OCI-LY1 (cell line): ENCODE data around the gene AFF1.

ENCODE experiments used
- H2AFZ ChIP-seq: fragments of 200-600 bp; sonication (generic), shearing (Covaris generic); 2 replicates; pipeline ENCODE4 v1.6.0; 2014; ENCODE audit warnings: antibody characterized with exemption, mild to moderate bottlenecking, low read length
- H3F3A ChIP-seq: fragments of 200-600 bp; sonication (generic), shearing (Covaris generic); 2 replicates; pipeline ENCODE4 v1.6.0; 2014; ENCODE audit warnings: mild to moderate bottlenecking, antibody characterized with exemption, low read length, moderate library complexity; ENCODE audit not compliant: insufficient read depth
- H3K27ac ChIP-seq: fragments of 200-600 bp; sonication (generic); 2 replicates; pipeline ENCODE4 v1.5.1; 2014; ENCODE audit warnings: low read length, mixed run types, mild to moderate bottlenecking, low read depth; ENCODE audit not compliant: poor library complexity, severe bottlenecking
- H3K27me3 ChIP-seq: fragments of 200-600 bp; sonication (generic); 2 replicates; pipeline ENCODE4 v1.6.0; 2014; ENCODE audit warnings: antibody characterized with exemption, mild to moderate bottlenecking, low read length, moderate library complexity; ENCODE audit not compliant: insufficient read depth
- H3K36me3 ChIP-seq: fragments of 200-600 bp; sonication (generic); 2 replicates; pipeline ENCODE4 v1.6.1; 2014; ENCODE audit warnings: mild to moderate bottlenecking, antibody characterized with exemption, low read length, moderate library complexity, mixed read lengths; ENCODE audit not compliant: insufficient read depth
- H3K4me1 ChIP-seq: fragments of 200-600 bp; sonication (generic); 2 replicates; pipeline ENCODE4 v1.5.1; 2014; ENCODE audit warnings: mild to moderate bottlenecking, low read length, moderate library complexity; ENCODE audit not compliant: insufficient read depth, severe bottlenecking
- H3K4me2 ChIP-seq: fragments of 200-600 bp; sonication (generic), shearing (Covaris generic); 2 replicates; pipeline ENCODE4 v1.6.1; 2014; ENCODE audit warnings: low read length
- H3K4me3 ChIP-seq: fragments of 200-600 bp; sonication (generic); 2 replicates; pipeline ENCODE4 v1.5.1; 2014; ENCODE audit warnings: low read length, low read depth, mild to moderate bottlenecking, mixed read lengths; ENCODE audit not compliant: poor library complexity, severe bottlenecking
- H3K79me2 ChIP-seq: fragments of 200-600 bp; shearing (Covaris generic); 2 replicates; pipeline ENCODE4 v1.6.1; 2016; ENCODE audit warnings: mixed run types, low read length, mixed read lengths; ENCODE audit not compliant: insufficient read depth
- H3K9ac ChIP-seq: fragments of 200-600 bp; sonication (generic), shearing (Covaris generic); 2 replicates; pipeline ENCODE4 v1.6.1; 2014; ENCODE audit warnings: mild to moderate bottlenecking, low read length, mixed read lengths
- H3K9me2 ChIP-seq: fragments of 200-600 bp; sonication (generic), shearing (Covaris generic); 2 replicates; pipeline ENCODE4 v1.6.1; 2014; ENCODE audit warnings: low read depth, mild to moderate bottlenecking, low read length, mixed read lengths
- H3K9me3 ChIP-seq: fragments of 200-600 bp; shearing (Covaris generic); 2 replicates; pipeline ENCODE4 v1.6.1; 2014; ENCODE audit warnings: low read length, mixed read lengths
- H4K20me1 ChIP-seq: fragments of 200-600 bp; sonication (generic), shearing (Covaris generic); 2 replicates; pipeline ENCODE4 v1.6.0; 2016; ENCODE audit warnings: mild to moderate bottlenecking, low read length; ENCODE audit not compliant: insufficient read depth
- EZH2 ChIP-seq: fragments of 200-600 bp; sonication (generic), shearing (Covaris generic); IDR thresholded peaks from 2 replicates; pipeline ENCODE4 v1.8.0; 2017; ENCODE audit warnings: borderline replicate concordance, mixed run types, mild to moderate bottlenecking, antibody characterized with exemption, low read length, moderate library complexity, mixed read lengths
- TF ChIP-seq, protein P1 (sequence below): fragments of 200-600 bp; sonication (generic), shearing (Covaris generic); IDR thresholded peaks from 2 replicates; pipeline ENCODE4 v1.5.1; 2017; ENCODE audit warnings: mild to moderate bottlenecking, antibody characterized with exemption, low read length, moderate library complexity, mixed read lengths

Gene AFF1

DNA sequence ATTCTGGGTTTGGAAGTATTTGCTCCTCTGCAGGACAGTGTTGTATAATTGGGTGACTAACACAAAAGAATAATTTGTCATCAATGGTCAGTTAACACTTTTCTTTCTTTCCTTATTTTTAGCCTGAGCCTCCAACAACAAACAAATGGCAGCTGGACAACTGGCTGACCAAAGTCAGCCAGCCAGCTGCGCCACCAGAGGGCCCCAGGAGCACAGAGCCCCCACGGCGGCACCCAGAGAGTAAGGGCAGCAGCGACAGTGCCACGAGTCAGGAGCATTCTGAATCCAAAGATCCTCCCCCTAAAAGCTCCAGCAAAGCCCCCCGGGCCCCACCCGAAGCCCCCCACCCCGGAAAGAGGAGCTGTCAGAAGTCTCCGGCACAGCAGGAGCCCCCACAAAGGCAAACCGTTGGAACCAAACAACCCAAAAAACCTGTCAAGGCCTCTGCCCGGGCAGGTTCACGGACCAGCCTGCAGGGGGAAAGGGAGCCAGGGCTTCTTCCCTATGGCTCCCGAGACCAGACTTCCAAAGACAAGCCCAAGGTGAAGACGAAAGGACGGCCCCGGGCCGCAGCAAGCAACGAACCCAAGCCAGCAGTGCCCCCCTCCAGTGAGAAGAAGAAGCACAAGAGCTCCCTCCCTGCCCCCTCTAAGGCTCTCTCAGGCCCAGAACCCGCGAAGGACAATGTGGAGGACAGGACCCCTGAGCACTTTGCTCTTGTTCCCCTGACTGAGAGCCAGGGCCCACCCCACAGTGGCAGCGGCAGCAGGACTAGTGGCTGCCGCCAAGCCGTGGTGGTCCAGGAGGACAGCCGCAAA is 179.6 kb downstream of the AFF1 start:
- TF ChIP-seq, protein P1, sequence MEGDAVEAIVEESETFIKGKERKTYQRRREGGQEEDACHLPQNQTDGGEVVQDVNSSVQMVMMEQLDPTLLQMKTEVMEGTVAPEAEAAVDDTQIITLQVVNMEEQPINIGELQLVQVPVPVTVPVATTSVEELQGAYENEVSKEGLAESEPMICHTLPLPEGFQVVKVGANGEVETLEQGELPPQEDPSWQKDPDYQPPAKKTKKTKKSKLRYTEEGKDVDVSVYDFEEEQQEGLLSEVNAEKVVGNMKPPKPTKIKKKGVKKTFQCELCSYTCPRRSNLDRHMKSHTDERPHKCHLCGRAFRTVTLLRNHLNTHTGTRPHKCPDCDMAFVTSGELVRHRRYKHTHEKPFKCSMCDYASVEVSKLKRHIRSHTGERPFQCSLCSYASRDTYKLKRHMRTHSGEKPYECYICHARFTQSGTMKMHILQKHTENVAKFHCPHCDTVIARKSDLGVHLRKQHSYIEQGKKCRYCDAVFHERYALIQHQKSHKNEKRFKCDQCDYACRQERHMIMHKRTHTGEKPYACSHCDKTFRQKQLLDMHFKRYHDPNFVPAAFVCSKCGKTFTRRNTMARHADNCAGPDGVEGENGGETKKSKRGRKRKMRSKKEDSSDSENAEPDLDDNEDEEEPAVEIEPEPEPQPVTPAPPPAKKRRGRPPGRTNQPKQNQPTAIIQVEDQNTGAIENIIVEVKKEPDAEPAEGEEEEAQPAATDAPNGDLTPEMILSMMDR, result no peak
- TF ChIP-seq EZH2, result no peak
- no peak overlapping the region for H3K9ac ChIP-seq
- H4K20me1 ChIP-seq, result no peaks in the 10 kb centered on the region
- no peaks in the 10 kb centered on the region for H3K27me3 ChIP-seq
- H3K36me3 ChIP-seq, result peaks cover 13% of the 10 kb centered on the region
- no peaks in the 10 kb centered on the region for H3F3A ChIP-seq
- H3K27ac ChIP-seq, result no peak overlapping the region
- H3K9me3 ChIP-seq, result no peaks in the 10 kb centered on the region
- H2AFZ ChIP-seq, result no peak overlapping the region
- no peak overlapping the region for H3K4me3 ChIP-seq
- no peaks in the 10 kb centered on the region for H3K9me2 ChIP-seq
- no peaks in the 10 kb centered on the region for H3K79me2 ChIP-seq
- H3K4me1 ChIP-seq, result no peaks in the 10 kb centered on the region
- H3K4me2 ChIP-seq, result no peak overlapping the region

DNA sequence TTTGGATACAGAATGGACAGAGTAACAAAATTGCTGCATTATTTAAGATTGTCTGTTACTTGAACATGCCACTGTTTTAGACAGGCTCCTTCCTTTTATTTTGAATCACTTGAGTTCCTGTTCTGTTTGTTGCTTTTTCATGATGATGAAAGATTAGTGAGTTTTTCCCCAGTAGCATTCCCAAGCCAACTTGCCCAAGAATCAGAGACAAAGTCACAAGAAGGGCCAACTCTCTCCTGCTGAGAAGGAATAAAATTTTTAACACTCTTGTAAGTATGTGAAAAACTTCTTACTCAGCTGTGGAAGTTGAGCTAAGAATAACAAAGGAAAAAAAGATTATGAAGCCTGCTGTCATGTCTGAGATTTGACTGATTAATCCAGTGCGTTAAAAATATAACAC is 181.4 kb downstream of the AFF1 start:
- no peaks in the 10 kb centered on the region for H3K9me2 ChIP-seq
- no peaks in the 10 kb centered on the region for H3K27me3 ChIP-seq
- no peaks in the 10 kb centered on the region for H3F3A ChIP-seq
- peaks cover 13% of the 10 kb centered on the region for H3K36me3 ChIP-seq
- H3K79me2 ChIP-seq, result no peaks in the 10 kb centered on the region
- TF ChIP-seq, protein P1, result no peak
- no peak for TF ChIP-seq EZH2
- H3K4me3 ChIP-seq, result no peak overlapping the region
- no peaks in the 10 kb centered on the region for H3K4me1 ChIP-seq
- H3K9me3 ChIP-seq, result no peaks in the 10 kb centered on the region
- H3K9ac ChIP-seq, result no peak overlapping the region
- H3K4me2 ChIP-seq, result no peak overlapping the region
- no peaks in the 10 kb centered on the region for H4K20me1 ChIP-seq
- H3K27ac ChIP-seq, result no peak overlapping the region
- H2AFZ ChIP-seq, result no peak overlapping the region

- no peaks in the 10 kb centered on the region for H3K4me1 ChIP-seq
- no peak overlapping the region for H3K9ac ChIP-seq
- H3K79me2 ChIP-seq, result no peaks in the 10 kb centered on the region
- TF ChIP-seq, protein P1, result no peak
- no peak for TF ChIP-seq EZH2
- H3F3A ChIP-seq, result no peaks in the 10 kb centered on the region
- H3K27me3 ChIP-seq, result no peaks in the 10 kb centered on the region
- no peaks in the 10 kb centered on the region for H4K20me1 ChIP-seq
- no peaks in the 10 kb centered on the region for H3K9me2 ChIP-seq
- no peak overlapping the region for H2AFZ ChIP-seq
- peaks cover 13% of the 10 kb centered on the region for H3K36me3 ChIP-seq
- no peak overlapping the region for H3K4me3 ChIP-seq
- no peak overlapping the region for H3K4me2 ChIP-seq
- no peaks in the 10 kb centered on the region for H3K9me3 ChIP-seq
- H3K27ac ChIP-seq, result no peak overlapping the region
Observed at GRCh38 chr4:87117051-87117731, 182.4 kb downstream of the AFF1 start.
